HEK293T (cell line): ENCODE data around the gene UBXN6.

Experiments
- FOXA1 ChIP-seq: fragments of 450-650 bp; IDR thresholded peaks from 2 replicates; pipeline ENCODE4 v1.6.1; 2016; ENCODE audit warnings: mild to moderate bottlenecking
- FOXK2 ChIP-seq: fragments of 450-650 bp; IDR thresholded peaks from 2 replicates; pipeline ENCODE4 v1.6.1; 2016; ENCODE audit warnings: mild to moderate bottlenecking
- LEF1 ChIP-seq: fragments of 450-650 bp; IDR thresholded peaks from 2 replicates; pipeline ENCODE4 v1.6.1; 2017; ENCODE audit warnings: mild to moderate bottlenecking, borderline replicate concordance
- SP1 ChIP-seq: fragments of 450-650 bp; IDR thresholded peaks from 2 replicates; pipeline ENCODE4 v1.6.1; 2017

- TF ChIP-seq FOXK2 (no peak), LEF1 (no peak), FOXA1 (no peak), SP1 (no peak)
These were observed 5.2 kb downstream of the UBXN6 start for GRCh38 chr19:4452230-4452990.
